Measurements from ENCODE around the gene STAG1.

- TF ChIP-seq CTCF (IDR thresholded peaks at IDR 0.05; ENCODE audit: insufficient read depth, low read length, poor library complexity, severe bottlenecking) (no peak), EZH2phosphoT487 (conservative IDR thresholded peaks at IDR 0.05; ENCODE audit: low read length) (no peak)
Measured at GRCh38 chr3:136639069-136639468, 113.1 kb downstream of the STAG1 start.

All from SU-DHL-6 (cell line).